ENCODE results near the gene FCRLA. TPM values are rescaled to one million over a fixed set of nuclear protein-coding genes. Genes with fewer than 3 reads are reported as not detected.

The FCRLA gene
- total and polyA plus RNA-seq, 2 donors (not counting 1 experiment from before 2014, with no cell fraction given): 140 to 248 TPM

- CTCF ChIA-PET: interaction anchor here (0.8 to 8.6 kb wide), 3 partner anchors 7 to 84 kb away, joined by 3 to 142 read pairs (median 3); partner anchors contain the start of gene FCRLA
- Mint-ChIP-seq H3K4me1 (peaks cover 31% of the 10 kb centered on the region), H3K27me3 (no peaks in the 10 kb centered on the region), H3K27ac (no peak overlapping the region), H3K4me3 (no peak overlapping the region), H3K9me3 (ENCODE audit: insufficient read depth) (no peaks in the 10 kb centered on the region)
- Histone ChIP-seq H3K9me3 (ENCODE audit: control extremely low read depth in 1 of 3, control insufficient read depth in 2 of 3, insufficient read depth in 1 of 3, low read length in 2 of 3) (no peaks in the 10 kb centered on the region), H3K27ac (ENCODE audit: low read length in 2 of 2) (no peak overlapping the region), H3K9ac (ENCODE audit: low read length) (no peak overlapping the region), H4K20me1 (ENCODE audit: control insufficient read depth, insufficient read depth, low read length, poor library complexity, severe bottlenecking) (no peaks in the 10 kb centered on the region), H3K36me3 (replicated peaks in 1 of 2; ENCODE audit: control extremely low read depth in 1 of 2, control insufficient read depth in 1 of 2, extremely low read depth in 1 of 2, insufficient read depth in 2 of 2, low read length in 1 of 2) (no peaks in the 10 kb centered on the region), H3K4me2 (replicated peaks; ENCODE audit: low read depth, low read length, poor library complexity, severe bottlenecking) (no peak overlapping the region), H3K79me2 (ENCODE audit: control insufficient read depth, insufficient read depth, low read length) (no peaks in the 10 kb centered on the region), H3K4me1 (ENCODE audit: control insufficient read depth in 2 of 2, insufficient read depth in 2 of 2, low read length in 2 of 2) (peaks cover 8 to 9% of the 10 kb centered on the region in 2 donors), H3K4me3 (ENCODE audit: control extremely low read depth in 1 of 5, extremely low read depth in 1 of 5, insufficient read depth in 1 of 5, low read depth in 2 of 5, low read length in 4 of 5) (no peak overlapping the region), H3K27me3 (replicated peaks in 1 of 4; ENCODE audit: control extremely low read depth in 1 of 4, control insufficient read depth in 3 of 4, insufficient read depth in 4 of 4, low read length in 3 of 4) (no peaks in the 10 kb centered on the region), H2AFZ (ENCODE audit: insufficient read depth, low read depth, low read length, poor library complexity, severe bottlenecking) (no peak overlapping the region)
- DNase-seq (no peak), ATAC-seq (ENCODE audit: low read depth) (no peak)
- POLR2A ChIA-PET: interaction anchor here (0.7 kb wide), 1 partner anchor 248 kb away, joined by 3 read pairs; no protein-coding TSS in a partner anchor
- intact Hi-C loops (cut with micrococcal nuclease): no loop called here
- 100% methylated on average over 1 of the region's 5 CpGs for WGBS (ENCODE audit: insufficient coverage)
- no peak for TF ChIP-seq EZH2 (IDR thresholded peaks at IDR 0.05; ENCODE audit: borderline replicate concordance, insufficient read depth, low read depth, low read length, poor library complexity, severe bottlenecking)
Measured at GRCh38 chr1:161731981-161732718, 25.1 kb downstream of the FCRLA start.

GRCh38 chr1:161733526-161733925, 26.5 kb downstream of the FCRLA start:
- intact Hi-C loops (cut with micrococcal nuclease): no loop called here
- peaks cover 27% of the 10 kb centered on the region for H3K4me1 Mint-ChIP-seq

More at GRCh38 chr1:161733526-161733925, 26.5 kb downstream of the FCRLA start:
- Histone ChIP-seq H3K9me3 (ENCODE audit: control extremely low read depth in 1 of 3, control insufficient read depth in 2 of 3, insufficient read depth in 1 of 3, low read length in 2 of 3) (no peaks in the 10 kb centered on the region), H3K27ac (ENCODE audit: low read length in 2 of 2) (no peak overlapping the region), H3K4me1 (ENCODE audit: control insufficient read depth in 2 of 2, insufficient read depth in 2 of 2, low read length in 2 of 2) (peaks cover 4 to 7% of the 10 kb centered on the region in 2 donors), H3K27me3 (replicated peaks in 1 of 4; ENCODE audit: control extremely low read depth in 1 of 4, control insufficient read depth in 3 of 4, insufficient read depth in 4 of 4, low read length in 3 of 4) (no peaks in the 10 kb centered on the region), H4K20me1 (ENCODE audit: control insufficient read depth, insufficient read depth, low read length, poor library complexity, severe bottlenecking) (no peaks in the 10 kb centered on the region), H3K4me2 (replicated peaks; ENCODE audit: low read depth, low read length, poor library complexity, severe bottlenecking) (no peak overlapping the region), H2AFZ (ENCODE audit: insufficient read depth, low read depth, low read length, poor library complexity, severe bottlenecking) (no peak overlapping the region), H3K9ac (ENCODE audit: low read length) (no peak overlapping the region), H3K4me3 (ENCODE audit: control extremely low read depth in 1 of 5, extremely low read depth in 1 of 5, insufficient read depth in 1 of 5, low read depth in 2 of 5, low read length in 4 of 5) (no peak overlapping the region), H3K79me2 (ENCODE audit: control insufficient read depth, insufficient read depth, low read length) (no peaks in the 10 kb centered on the region), H3K36me3 (replicated peaks in 1 of 2; ENCODE audit: control extremely low read depth in 1 of 2, control insufficient read depth in 1 of 2, extremely low read depth in 1 of 2, insufficient read depth in 2 of 2, low read length in 1 of 2) (no peaks in the 10 kb centered on the region)
- Mint-ChIP-seq H3K4me3 (no peak overlapping the region), H3K27me3 (no peaks in the 10 kb centered on the region), H3K27ac (no peak overlapping the region), H3K9me3 (ENCODE audit: insufficient read depth) (no peaks in the 10 kb centered on the region)
- ATAC-seq (ENCODE audit: low read depth) (no peak), DNase-seq (no peak)
- WGBS (ENCODE audit: insufficient coverage): no CpG with 5 or more reads among the region's 1 CpG
- TF ChIP-seq CTCF (IDR thresholded peaks at IDR 0.05) (no peak), EZH2 (IDR thresholded peaks at IDR 0.05; ENCODE audit: borderline replicate concordance, insufficient read depth, low read depth, low read length, poor library complexity, severe bottlenecking) (no peak)
- POLR2A ChIA-PET: interaction anchor here (0.7 kb wide), 1 partner anchor 1294 kb away, joined by 3 read pairs; no protein-coding TSS in a partner anchor
- CTCF ChIA-PET: interaction anchor here (1.1 to 8.6 kb wide), 3 partner anchors 5 to 165 kb away, joined by 3 to 142 read pairs (median 3); no protein-coding TSS in a partner anchor
